ENCODE data around the gene MPRIP. TPM values are rescaled to one million over a fixed set of nuclear protein-coding genes. Genes with fewer than 3 reads are reported as not detected.

Gene MPRIP
- polyA plus RNA-seq, 1 of the 3 experiments (the other 2 are of a cell fraction) = 64.4 TPM

DNA sequence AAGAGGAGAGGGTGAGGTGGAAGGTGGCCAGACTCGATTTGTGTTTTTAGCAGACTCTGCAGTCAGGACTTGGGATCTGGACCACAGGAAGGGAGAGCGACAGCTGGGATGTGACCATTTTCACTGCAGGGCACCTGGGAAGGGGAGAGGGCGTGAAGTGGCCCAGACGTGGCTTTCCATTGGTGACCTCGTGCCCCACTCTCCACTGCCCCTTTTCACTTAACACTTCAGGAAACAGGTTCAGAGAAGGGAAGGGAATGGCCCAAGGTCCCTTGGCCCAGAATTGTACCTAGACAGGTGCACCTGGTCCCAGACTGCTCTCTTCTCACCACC is 22.9 kb upstream of the MPRIP start:
- no peaks in the 10 kb centered on the region for H3K79me2 ChIP-seq (ENCODE audit: insufficient read depth)
- H3K9ac ChIP-seq = no peak overlapping the region
- ChIA-PET POLR2A (no interaction called here), CTCF (interaction anchor here (1.2 to 1.4 kb wide), 2 partner anchors 10 to 22 kb away, joined by 3 to 4 read pairs; no protein-coding TSS in a partner anchor)
- no peaks in the 10 kb centered on the region for H3K36me3 ChIP-seq (replicated peaks in 1 of 2; ENCODE audit: control insufficient read depth in 1 of 2, insufficient read depth in 2 of 2, low read length in 1 of 2)
- no peak overlapping the region for H2AFZ ChIP-seq (ENCODE audit: low read depth)
- H4K20me1 ChIP-seq (ENCODE audit: insufficient read depth) = no peaks in the 10 kb centered on the region
- no peak overlapping the region for H3K4me3 ChIP-seq (ENCODE audit: low read depth in 2 of 2, low read length in 1 of 2)
- peaks cover 3 to 11% of the 10 kb centered on the region in 2 experiments; a peak in 1 of 4 replicates for H3K4me1 ChIP-seq (ENCODE audit: control insufficient read depth in 1 of 2, insufficient read depth in 2 of 2, low read depth in 1 of 2, low read length in 1 of 2)
- H3K27me3 ChIP-seq (ENCODE audit: insufficient read depth) = no peaks in the 10 kb centered on the region
- H3K27ac ChIP-seq (ENCODE audit: low read depth in 2 of 2, low read length in 1 of 2) = no peak overlapping the region
- 89% methylated on average over 5 of the region's 5 CpGs for WGBS (ENCODE audit: low lambda C conversion rate)
- DNase-seq = no peak
- H3K4me2 ChIP-seq = no peak overlapping the region
- H3K9me2 ChIP-seq = no peaks in the 10 kb centered on the region
- H3K9me3 ChIP-seq = no peaks in the 10 kb centered on the region
- TF ChIP-seq RCOR1 (IDR thresholded peaks at IDR 0.05; ENCODE audit: low read length) (no peak), FOSL2 (IDR thresholded peaks at IDR 0.05; ENCODE audit: borderline replicate concordance, low read depth) (no peak), FOXM1 (IDR thresholded peaks at IDR 0.05; ENCODE audit: low read depth) (no peak), JUND (IDR thresholded peaks at IDR 0.05) (no peak), ZBTB33 (IDR thresholded peaks at IDR 0.05; ENCODE audit: borderline replicate concordance, low read depth) (no peak), RXRA (IDR thresholded peaks at IDR 0.05; ENCODE audit: borderline replicate concordance, low read depth) (no peak), SMC3 (IDR thresholded peaks at IDR 0.05; ENCODE audit: low read depth, low read length) (no peak), USF1 (IDR thresholded peaks at IDR 0.05; ENCODE audit: borderline replicate concordance, low read depth) (no peak), YY1 (IDR thresholded peaks at IDR 0.05; ENCODE audit: low read depth) (no peak), MAX (IDR thresholded peaks at IDR 0.05; ENCODE audit: low read depth) (no peak), TAF1 (IDR thresholded peaks at IDR 0.05; ENCODE audit: borderline replicate concordance, low read depth, low read length) (no peak), REST (IDR thresholded peaks at IDR 0.05; ENCODE audit: low read depth, low read length) (no peak)
- TF ChIP-seq, protein P1, sequence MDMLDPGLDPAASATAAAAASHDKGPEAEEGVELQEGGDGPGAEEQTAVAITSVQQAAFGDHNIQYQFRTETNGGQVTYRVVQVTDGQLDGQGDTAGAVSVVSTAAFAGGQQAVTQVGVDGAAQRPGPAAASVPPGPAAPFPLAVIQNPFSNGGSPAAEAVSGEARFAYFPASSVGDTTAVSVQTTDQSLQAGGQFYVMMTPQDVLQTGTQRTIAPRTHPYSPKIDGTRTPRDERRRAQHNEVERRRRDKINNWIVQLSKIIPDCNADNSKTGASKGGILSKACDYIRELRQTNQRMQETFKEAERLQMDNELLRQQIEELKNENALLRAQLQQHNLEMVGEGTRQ (IDR thresholded peaks at IDR 0.05; ENCODE audit: borderline replicate concordance, low read depth, low read length) = no peak
- TF ChIP-seq, protein P2, sequence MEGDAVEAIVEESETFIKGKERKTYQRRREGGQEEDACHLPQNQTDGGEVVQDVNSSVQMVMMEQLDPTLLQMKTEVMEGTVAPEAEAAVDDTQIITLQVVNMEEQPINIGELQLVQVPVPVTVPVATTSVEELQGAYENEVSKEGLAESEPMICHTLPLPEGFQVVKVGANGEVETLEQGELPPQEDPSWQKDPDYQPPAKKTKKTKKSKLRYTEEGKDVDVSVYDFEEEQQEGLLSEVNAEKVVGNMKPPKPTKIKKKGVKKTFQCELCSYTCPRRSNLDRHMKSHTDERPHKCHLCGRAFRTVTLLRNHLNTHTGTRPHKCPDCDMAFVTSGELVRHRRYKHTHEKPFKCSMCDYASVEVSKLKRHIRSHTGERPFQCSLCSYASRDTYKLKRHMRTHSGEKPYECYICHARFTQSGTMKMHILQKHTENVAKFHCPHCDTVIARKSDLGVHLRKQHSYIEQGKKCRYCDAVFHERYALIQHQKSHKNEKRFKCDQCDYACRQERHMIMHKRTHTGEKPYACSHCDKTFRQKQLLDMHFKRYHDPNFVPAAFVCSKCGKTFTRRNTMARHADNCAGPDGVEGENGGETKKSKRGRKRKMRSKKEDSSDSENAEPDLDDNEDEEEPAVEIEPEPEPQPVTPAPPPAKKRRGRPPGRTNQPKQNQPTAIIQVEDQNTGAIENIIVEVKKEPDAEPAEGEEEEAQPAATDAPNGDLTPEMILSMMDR (IDR thresholded peaks at IDR 0.05) = no peak
- no peaks in the 10 kb centered on the region for H3F3A ChIP-seq (replicated peaks; ENCODE audit: insufficient read depth)
